Mesothelial cell of epicardium (in vitro differentiated cells): ENCODE data around the gene ELF2. TPM values are rescaled to one million over a fixed set of nuclear protein-coding genes. Genes with fewer than 3 reads are reported as not detected.
A peak's percentile ranks its signal among the peaks of the same experiment; 100 is the strongest.
"Not testable (repeated sequence)": the region's sequence is repeated elsewhere in the genome, so short reads cannot be mapped to it uniquely, and the experiment has no call there.

ENCODE experiments used
- DNase-seq, 2 experiments: peaks; one replicate each; pipeline ENCODE4 v3.0.0; 2021; ENCODE audit warnings: low spot score in 2 of 2; ENCODE audit not compliant: unreplicated experiment in 2 of 2
- H3K27ac Mint-ChIP-seq: 2 replicates; pipeline ENCODE4 v1.8.0; 2021; ENCODE audit warnings: mixed read lengths
- H3K27me3 Mint-ChIP-seq: 2 replicates; pipeline ENCODE4 v1.8.0; 2021; ENCODE audit warnings: low read depth, mixed read lengths
- H3K36me3 Mint-ChIP-seq: 2 replicates; pipeline ENCODE4 v1.8.0; 2021; ENCODE audit warnings: mixed read lengths
- H3K4me1 Mint-ChIP-seq: 2 replicates; pipeline ENCODE4 v1.8.0; 2021; ENCODE audit warnings: mixed read lengths
- H3K4me3 Mint-ChIP-seq: 2 replicates; pipeline ENCODE4 v1.8.0; 2021; ENCODE audit warnings: mild to moderate bottlenecking, moderate library complexity, mixed read lengths
- H3K9me3 Mint-ChIP-seq: 2 replicates; pipeline ENCODE4 v1.8.0; 2021; ENCODE audit warnings: mixed read lengths
- total RNA-seq: library from RNA; stranded (reverse); gene quantifications from 3 replicates; pipeline ENCODE4 v1.2.1, GENCODE V29; 2021
- TF ChIP-seq, protein P1 (sequence below): fragments of 200-600 bp; sonication (generic); IDR thresholded peaks from one replicate; pipeline ENCODE4 v1.5.0; 2021; ENCODE audit warnings: antibody characterized with exemption; ENCODE audit not compliant: unreplicated experiment

The ELF2 gene
- total RNA-seq, 1 donor from 2014 or later, result 57.1 TPM

DNA sequence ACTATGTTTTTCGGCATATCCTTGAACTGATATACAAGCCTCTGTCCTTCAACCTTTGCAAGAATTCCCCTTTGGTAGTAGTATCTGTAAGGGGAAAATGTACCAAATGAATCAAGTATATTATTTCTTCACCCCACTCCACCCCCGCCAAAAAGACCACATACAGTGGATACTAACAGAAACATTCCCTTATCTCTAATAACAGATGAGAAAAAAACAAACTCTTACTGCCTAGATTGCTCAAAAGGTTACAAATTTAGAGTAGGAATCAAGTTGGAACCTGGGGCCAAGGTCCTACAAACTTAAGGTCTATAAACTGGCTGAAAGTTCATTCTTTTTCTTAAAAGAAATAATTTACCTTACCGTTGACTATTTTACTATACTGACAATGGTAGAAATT is 116.4 kb downstream of the ELF2 start:
- Mint-ChIP-seq H3K36me3 (peaks cover 43% of the 10 kb centered on the region), H3K4me1 (peaks cover 5% of the 10 kb centered on the region), H3K9me3 (no peaks in the 10 kb centered on the region), H3K27me3 (no peaks in the 10 kb centered on the region), H3K4me3 (no peak overlapping the region), H3K27ac (no peak overlapping the region)
- TF ChIP-seq, protein P1, sequence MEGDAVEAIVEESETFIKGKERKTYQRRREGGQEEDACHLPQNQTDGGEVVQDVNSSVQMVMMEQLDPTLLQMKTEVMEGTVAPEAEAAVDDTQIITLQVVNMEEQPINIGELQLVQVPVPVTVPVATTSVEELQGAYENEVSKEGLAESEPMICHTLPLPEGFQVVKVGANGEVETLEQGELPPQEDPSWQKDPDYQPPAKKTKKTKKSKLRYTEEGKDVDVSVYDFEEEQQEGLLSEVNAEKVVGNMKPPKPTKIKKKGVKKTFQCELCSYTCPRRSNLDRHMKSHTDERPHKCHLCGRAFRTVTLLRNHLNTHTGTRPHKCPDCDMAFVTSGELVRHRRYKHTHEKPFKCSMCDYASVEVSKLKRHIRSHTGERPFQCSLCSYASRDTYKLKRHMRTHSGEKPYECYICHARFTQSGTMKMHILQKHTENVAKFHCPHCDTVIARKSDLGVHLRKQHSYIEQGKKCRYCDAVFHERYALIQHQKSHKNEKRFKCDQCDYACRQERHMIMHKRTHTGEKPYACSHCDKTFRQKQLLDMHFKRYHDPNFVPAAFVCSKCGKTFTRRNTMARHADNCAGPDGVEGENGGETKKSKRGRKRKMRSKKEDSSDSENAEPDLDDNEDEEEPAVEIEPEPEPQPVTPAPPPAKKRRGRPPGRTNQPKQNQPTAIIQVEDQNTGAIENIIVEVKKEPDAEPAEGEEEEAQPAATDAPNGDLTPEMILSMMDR, result no peak
- DNase-seq, result no peak

DNA sequence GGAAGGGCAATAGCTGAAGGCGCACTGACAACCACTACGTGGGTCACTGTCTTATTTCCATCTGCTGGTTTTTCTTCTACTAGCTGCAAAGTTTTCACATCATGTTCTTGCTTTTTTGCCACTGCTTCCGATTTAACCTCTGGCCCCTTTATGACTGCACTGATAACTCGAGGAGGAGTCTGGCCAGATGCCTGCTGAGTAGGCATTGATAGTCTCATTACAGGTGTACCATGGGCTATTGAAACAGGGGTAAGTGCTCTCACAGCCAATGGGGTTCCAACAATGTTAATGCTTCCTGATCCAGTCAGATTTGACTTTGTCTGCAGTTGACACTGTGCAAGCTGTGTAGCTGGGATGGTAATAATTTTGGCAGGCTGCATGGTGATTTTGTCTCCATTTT is 118.0 kb downstream of the ELF2 start:
- H3K9me3 Mint-ChIP-seq, H3K27ac Mint-ChIP-seq, DNase-seq, H3K4me3 Mint-ChIP-seq, H3K27me3 Mint-ChIP-seq: not testable (repeated sequence)
- peaks cover 16% of the 10 kb centered on the region for H3K4me1 Mint-ChIP-seq
- H3K36me3 Mint-ChIP-seq, result peaks cover 36% of the 10 kb centered on the region

DNA sequence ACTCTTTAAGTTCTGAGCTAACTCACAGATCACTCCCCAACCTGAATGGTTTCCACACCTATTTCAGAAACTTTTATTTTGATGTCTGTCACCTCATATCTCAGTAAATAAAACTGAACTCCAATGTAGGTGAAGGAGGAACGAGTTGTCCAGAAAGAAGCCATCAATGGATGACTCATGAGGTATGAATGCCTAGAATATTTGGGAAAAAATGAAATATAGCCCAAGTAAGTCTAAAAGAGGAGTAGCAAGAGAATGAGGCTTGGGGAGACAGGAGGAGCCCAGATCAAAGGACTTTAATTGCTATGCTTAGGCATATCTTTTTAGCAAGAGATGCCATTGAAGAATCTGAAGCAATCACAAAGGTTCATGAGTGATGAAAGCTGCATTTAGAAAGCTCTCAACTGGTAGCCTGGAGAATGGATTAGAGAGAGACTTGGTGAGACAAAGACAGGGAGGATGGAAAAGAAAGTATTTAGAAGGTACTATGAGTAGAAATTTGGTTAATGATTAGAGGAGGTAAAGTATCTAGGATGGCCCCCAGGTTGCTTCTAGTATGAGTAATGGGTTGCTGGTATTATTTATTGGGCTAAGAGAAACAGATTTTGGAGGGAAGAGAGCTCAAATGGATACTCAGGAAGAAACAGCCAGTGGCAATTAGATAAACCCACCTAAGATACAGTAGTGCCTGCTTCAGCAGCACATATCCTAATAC is 122.1 kb downstream of the ELF2 start:
- no peaks in the 10 kb centered on the region for H3K9me3 Mint-ChIP-seq
- no peaks in the 10 kb centered on the region for H3K27me3 Mint-ChIP-seq
- TF ChIP-seq, protein P1, result no peak
- DNase-seq, result no peak
- H3K4me1 Mint-ChIP-seq, result peaks cover 16% of the 10 kb centered on the region
- H3K4me3 Mint-ChIP-seq, result no peak overlapping the region
- H3K27ac Mint-ChIP-seq, result peak overlapping the region; percentile 59
- H3K36me3 Mint-ChIP-seq, result peaks cover 28% of the 10 kb centered on the region

DNA sequence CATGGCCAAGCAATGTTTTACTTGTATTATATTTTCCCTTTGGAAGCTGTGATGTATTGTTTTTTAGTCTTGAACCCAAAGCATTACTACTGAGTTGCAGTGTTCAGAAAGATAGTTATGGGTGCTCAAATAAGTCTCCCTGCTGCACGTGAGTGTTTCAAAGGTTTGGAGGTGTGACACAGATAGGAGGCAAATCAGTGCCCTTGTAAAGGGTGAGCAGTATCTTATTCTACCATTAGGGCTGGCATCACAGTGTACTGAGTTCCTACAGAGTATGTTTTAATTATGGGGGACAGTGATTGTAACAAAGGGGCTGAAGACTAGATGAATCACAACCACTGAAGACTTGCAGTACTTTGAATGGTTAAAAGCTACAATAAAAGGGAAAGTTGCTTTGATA is 123.1 kb downstream of the ELF2 start:
- Mint-ChIP-seq H3K9me3 (peaks cover 2% of the 10 kb centered on the region), H3K27ac (no peak overlapping the region), H3K27me3 (no peaks in the 10 kb centered on the region), H3K36me3 (peaks cover 26% of the 10 kb centered on the region), H3K4me3 (no peak overlapping the region), H3K4me1 (peaks cover 16% of the 10 kb centered on the region)
- no peak for DNase-seq
- TF ChIP-seq, protein P1, result no peak

DNA sequence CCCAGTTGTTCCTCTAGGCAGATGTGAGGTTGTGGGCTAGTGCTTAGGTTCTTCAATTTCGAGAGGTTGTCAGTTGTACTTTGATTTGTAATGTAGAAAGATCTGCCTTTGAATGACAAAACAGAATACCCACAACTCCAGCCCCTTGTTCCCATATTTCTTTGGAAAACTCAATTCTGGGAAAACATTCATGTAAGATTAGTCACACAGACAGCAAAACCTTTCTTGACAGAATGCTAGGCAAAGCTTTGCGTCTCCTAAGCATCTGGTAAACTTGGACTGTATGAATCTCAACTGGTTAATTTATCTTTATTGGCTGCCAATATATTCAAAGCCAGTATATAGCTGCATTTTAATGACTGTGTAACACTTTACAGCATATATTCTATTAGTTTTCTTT is 126.6 kb downstream of the ELF2 start:
- Mint-ChIP-seq H3K4me1 (peaks cover 11% of the 10 kb centered on the region), H3K27me3 (no peaks in the 10 kb centered on the region), H3K27ac (no peak overlapping the region), H3K4me3 (no peak overlapping the region), H3K9me3 (peaks cover 4% of the 10 kb centered on the region), H3K36me3 (peaks cover 24% of the 10 kb centered on the region)
- no peak for DNase-seq
- TF ChIP-seq, protein P1, result no peak

DNA sequence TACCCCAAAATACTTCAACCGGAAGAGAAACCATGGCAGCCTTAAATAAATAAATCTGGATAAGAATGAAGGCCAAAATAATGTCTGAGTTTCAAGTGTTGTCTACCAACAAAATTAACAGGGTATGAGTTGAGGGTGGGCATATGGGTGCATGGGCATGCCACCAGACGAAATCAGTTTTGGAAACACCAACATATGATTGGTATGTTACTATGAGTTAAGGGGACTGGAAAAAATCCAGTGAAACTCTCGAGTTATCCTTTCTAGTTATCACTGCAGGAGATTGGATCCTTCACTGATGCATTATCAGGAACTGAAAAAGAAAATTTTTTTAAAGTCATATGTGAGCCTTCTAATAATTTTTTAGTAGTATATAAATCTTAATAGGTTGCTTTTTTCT is 129.0 kb downstream of the ELF2 start:
- H3K4me3 Mint-ChIP-seq, result no peak overlapping the region
- H3K27me3 Mint-ChIP-seq, result no peaks in the 10 kb centered on the region
- DNase-seq, result no peak
- TF ChIP-seq, protein P1, result no peak
- H3K36me3 Mint-ChIP-seq, result peaks cover 28% of the 10 kb centered on the region
- no peak overlapping the region for H3K27ac Mint-ChIP-seq
- H3K4me1 Mint-ChIP-seq, result no peaks in the 10 kb centered on the region
- peaks cover 4% of the 10 kb centered on the region for H3K9me3 Mint-ChIP-seq
